Measurements from ENCODE around the gene ITGA5.

The ITGA5 gene

GRCh38 chr12:54419088-54419887 lies at the start of gene ITGA5:
ITGA5 (minus strand) TSS chr12:54419266; CDS start chr12:54419198, 68 bp downstream.
- peak; percentile 82 for DNase-seq (ENCODE audit: low spot score)

- no peak for DNase-seq (ENCODE audit: low spot score)
Measured at GRCh38 chr12:54465857-54466523, 46.9 kb upstream of the ITGA5 start.

- no peak for DNase-seq (ENCODE audit: low spot score)
Measured at GRCh38 chr12:54463484-54463883, 44.4 kb upstream of the ITGA5 start.

GRCh38 chr12:54463034-54463433 lies 44.0 kb upstream of the ITGA5 start:
- no peak for DNase-seq (ENCODE audit: low spot score)

GRCh38 chr12:54460317-54460923 lies 41.4 kb upstream of the ITGA5 start:
- no peak for DNase-seq (ENCODE audit: low spot score)

GRCh38 chr12:54459355-54459754 lies 40.3 kb upstream of the ITGA5 start:
- DNase-seq (ENCODE audit: low spot score), result no peak

- DNase-seq (ENCODE audit: low spot score), result no peak
Measured at GRCh38 chr12:54455760-54456469, 36.8 kb upstream of the ITGA5 start.

GRCh38 chr12:54452628-54453027 lies 33.6 kb upstream of the ITGA5 start:
- no peak for DNase-seq (ENCODE audit: low spot score)

- DNase-seq (ENCODE audit: low spot score), result no peak
Measured at GRCh38 chr12:54448344-54448743, 29.3 kb upstream of the ITGA5 start.

GRCh38 chr12:54447917-54448316 lies 28.9 kb upstream of the ITGA5 start:
- no peak for DNase-seq (ENCODE audit: low spot score)

- no peak for DNase-seq (ENCODE audit: low spot score)
Measured at GRCh38 chr12:54444206-54444605, 25.1 kb upstream of the ITGA5 start.

GRCh38 chr12:54443446-54443845 lies 24.4 kb upstream of the ITGA5 start:
- DNase-seq (ENCODE audit: low spot score), result no peak

- DNase-seq (ENCODE audit: low spot score), result no peak
Measured at GRCh38 chr12:54442961-54443360, 23.9 kb upstream of the ITGA5 start.

- no peak for DNase-seq (ENCODE audit: low spot score)
Measured at GRCh38 chr12:54442099-54442498, 23.0 kb upstream of the ITGA5 start.

GRCh38 chr12:54439521-54440255 lies 20.6 kb upstream of the ITGA5 start:
- DNase-seq (ENCODE audit: low spot score), result no peak

- no peak for DNase-seq (ENCODE audit: low spot score)
Measured at GRCh38 chr12:54439096-54439495, 20.0 kb upstream of the ITGA5 start.

GRCh38 chr12:54438517-54438916 lies 19.5 kb upstream of the ITGA5 start:
- no peak for DNase-seq (ENCODE audit: low spot score)

GRCh38 chr12:54437697-54438096 lies 18.6 kb upstream of the ITGA5 start:
- DNase-seq (ENCODE audit: low spot score), result no peak

- no peak for DNase-seq (ENCODE audit: low spot score)
Measured at GRCh38 chr12:54437243-54437642, 18.2 kb upstream of the ITGA5 start.

- DNase-seq (ENCODE audit: low spot score), result no peak
Measured at GRCh38 chr12:54432815-54433164, 13.7 kb upstream of the ITGA5 start.

GRCh38 chr12:54431911-54432814 lies 13.1 kb upstream of the ITGA5 start:
- DNase-seq (ENCODE audit: low spot score), result no peak
